PC-9 (cell line): Measurements from ENCODE around the gene ITCH.

Experiments used
- CTCF ChIP-seq: fragments of 200-600 bp; sonication (generic); conservative IDR thresholded peaks from 2 replicates; pipeline ENCODE4 v1.6.1; 2017; ENCODE audit warnings: mixed run types, antibody characterized with exemption, mild to moderate bottlenecking, moderate library complexity
- EZH2 ChIP-seq: fragments of 200-600 bp; sonication (generic); IDR thresholded peaks from 2 replicates; pipeline ENCODE4 v1.8.0; 2017; ENCODE audit warnings: antibody characterized with exemption, low read depth

GRCh38 chr20:34427784-34428183 is 64.7 kb downstream of the ITCH start:
- no peak for TF ChIP-seq CTCF
- no peak for TF ChIP-seq EZH2
